Adrenal gland (tissue), 5 donors: ENCODE data around the gene ZBTB7B.

Source experiments
- POLR2A ChIP-seq, 2 donors: fragments of 450-650 bp; IDR thresholded peaks; one replicate each; pipeline ENCODE4 v1.6.1; 2017; ENCODE audit warnings: antibody characterized with exemption in 2 of 2, mild to moderate bottlenecking in 2 of 2, moderate library complexity in 1 of 2
- TF ChIP-seq, protein P1 (sequence below), 6 experiments: fragments of 450-650 bp in 4 of 6; fragments of 200-600 bp in 2 of 6; sonication (generic) in 1 of 6; IDR thresholded peaks; 1 replicate in 5 of 6; 2 replicates in 1 of 6; pipeline versions ENCODE4 v1.5.1 to v1.8.0; 2016 to 2021; ENCODE audit warnings: antibody characterized with exemption in 6 of 6, mild to moderate bottlenecking in 2 of 6, moderate library complexity in 1 of 6
- donor health status: DM: no; HTN: no; CAD: no.

DNA sequence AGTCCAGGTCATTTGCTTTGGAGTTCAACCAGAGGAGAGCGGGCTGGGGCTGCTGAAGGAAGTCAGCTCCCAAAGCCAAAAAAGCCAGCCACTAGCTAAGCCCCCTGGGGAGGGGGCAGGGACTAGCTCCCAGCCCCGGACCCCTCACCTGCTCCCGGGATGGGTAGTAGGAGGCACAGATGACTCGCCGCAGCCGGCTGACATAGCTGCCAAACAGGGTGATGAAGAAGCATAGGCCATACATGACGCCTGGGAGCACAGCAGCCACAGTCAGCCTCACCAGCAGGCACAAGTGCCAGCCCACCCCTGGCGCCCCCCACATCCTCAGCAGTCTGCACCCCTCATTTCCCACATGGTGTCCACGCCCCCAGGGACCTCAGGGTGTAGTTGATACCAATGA is 23.6 kb downstream of the ZBTB7B start:
- TF ChIP-seq, protein P1, sequence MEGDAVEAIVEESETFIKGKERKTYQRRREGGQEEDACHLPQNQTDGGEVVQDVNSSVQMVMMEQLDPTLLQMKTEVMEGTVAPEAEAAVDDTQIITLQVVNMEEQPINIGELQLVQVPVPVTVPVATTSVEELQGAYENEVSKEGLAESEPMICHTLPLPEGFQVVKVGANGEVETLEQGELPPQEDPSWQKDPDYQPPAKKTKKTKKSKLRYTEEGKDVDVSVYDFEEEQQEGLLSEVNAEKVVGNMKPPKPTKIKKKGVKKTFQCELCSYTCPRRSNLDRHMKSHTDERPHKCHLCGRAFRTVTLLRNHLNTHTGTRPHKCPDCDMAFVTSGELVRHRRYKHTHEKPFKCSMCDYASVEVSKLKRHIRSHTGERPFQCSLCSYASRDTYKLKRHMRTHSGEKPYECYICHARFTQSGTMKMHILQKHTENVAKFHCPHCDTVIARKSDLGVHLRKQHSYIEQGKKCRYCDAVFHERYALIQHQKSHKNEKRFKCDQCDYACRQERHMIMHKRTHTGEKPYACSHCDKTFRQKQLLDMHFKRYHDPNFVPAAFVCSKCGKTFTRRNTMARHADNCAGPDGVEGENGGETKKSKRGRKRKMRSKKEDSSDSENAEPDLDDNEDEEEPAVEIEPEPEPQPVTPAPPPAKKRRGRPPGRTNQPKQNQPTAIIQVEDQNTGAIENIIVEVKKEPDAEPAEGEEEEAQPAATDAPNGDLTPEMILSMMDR (IDR thresholded peaks at IDR 0.05): no peak
- TF ChIP-seq POLR2A (IDR thresholded peaks at IDR 0.05): no peak
